SKM-1 (cell line): ENCODE results near the gene CELF2.
"Not testable (repeated sequence)": the region's sequence is repeated elsewhere in the genome, so short reads cannot be mapped to it uniquely, and the experiment has no call there.

Source experiments
- DNase-seq: peaks from one replicate; lab custom pipeline; 2025; ENCODE audit not compliant: unreplicated experiment; lab: John Stamatoyannopoulos, UW

The CELF2 gene

GRCh38 chr10:11366889-11367288 is 349.2 kb downstream of the CELF2 start:
- DNase-seq: not testable (repeated sequence)

- DNase-seq: no peak
Measured at GRCh38 chr10:11367505-11367904, 349.8 kb downstream of the CELF2 start.

- DNase-seq: no peak
Measured at GRCh38 chr10:11373717-11374171, 356.1 kb downstream of the CELF2 start.

- DNase-seq: no peak
Measured at GRCh38 chr10:11377267-11377666, 359.6 kb downstream of the CELF2 start.

- no peak for DNase-seq
Measured at GRCh38 chr10:11378835-11379234, 361.2 kb downstream of the CELF2 start.

- DNase-seq: no peak
Measured at GRCh38 chr10:11379771-11380170, 362.1 kb downstream of the CELF2 start.

GRCh38 chr10:11381023-11381422 is 363.4 kb downstream of the CELF2 start:
- DNase-seq: no peak

- no peak for DNase-seq
Measured at GRCh38 chr10:11381511-11381910, 363.8 kb downstream of the CELF2 start.

- no peak for DNase-seq
Measured at GRCh38 chr10:11382187-11382586, 364.5 kb downstream of the CELF2 start.

GRCh38 chr10:11386044-11386443 is 368.4 kb downstream of the CELF2 start:
- no peak for DNase-seq
